GM12892 (cell line): Measurements from ENCODE around the gene KCTD19.

Experiments used
- POLR2A ChIP-seq: IDR thresholded peaks from 2 replicates; pipeline ENCODE4 v1.6.1; 2011; ENCODE audit warnings: low read depth, low read length, control low read depth
- POLR2AphosphoS5 ChIP-seq: IDR thresholded peaks from 2 replicates; pipeline ENCODE4 v1.6.1; 2011; ENCODE audit warnings: low read depth, low read length, control low read depth
- TAF1 ChIP-seq: IDR thresholded peaks from 2 replicates; pipeline ENCODE4 v1.6.1; 2011; ENCODE audit warnings: low read depth, mild to moderate bottlenecking, control low read depth, low read length, borderline replicate concordance

DNA sequence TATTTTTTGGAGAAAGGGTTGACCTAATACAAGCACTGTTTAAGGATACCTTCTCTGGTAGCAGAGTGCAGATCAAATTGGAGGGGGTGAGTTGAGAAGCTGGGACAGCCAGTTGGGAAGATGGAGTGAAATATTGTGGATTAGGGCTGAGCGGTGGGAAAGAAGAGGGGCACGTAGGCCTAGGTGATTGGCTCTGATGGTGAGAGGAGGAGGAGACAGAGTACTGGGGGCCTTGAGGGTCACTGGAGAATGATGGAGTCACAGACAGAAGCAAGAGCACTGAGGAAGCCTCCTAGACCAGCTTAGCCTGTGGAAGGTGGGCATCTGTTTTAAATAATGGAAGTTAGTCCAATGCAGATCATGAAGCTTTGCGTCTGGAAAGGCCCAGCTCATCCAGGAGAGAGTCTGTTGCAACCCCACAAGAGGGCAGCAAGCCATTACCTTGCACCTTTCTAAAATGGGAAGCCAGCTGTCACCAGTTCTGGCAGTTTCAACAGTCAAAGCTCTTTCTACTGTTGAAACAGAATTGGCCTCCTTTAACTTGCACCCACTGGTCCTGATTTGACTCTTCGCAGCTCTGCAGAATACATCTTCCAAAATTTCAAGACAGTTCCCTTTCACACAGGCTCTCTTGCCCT is 66.0 kb downstream of the KCTD19 start:
- TF ChIP-seq POLR2A (no peak), POLR2AphosphoS5 (no peak), TAF1 (no peak)
